Thymus (tissue), 11 donors: ENCODE results near the gene TNRC6B. TPM values are rescaled to one million over a fixed set of nuclear protein-coding genes. Genes with fewer than 3 reads are reported as not detected.
"Not testable (repeated sequence)": the region's sequence is repeated elsewhere in the genome, so short reads cannot be mapped to it uniquely, and the experiment has no call there.

ENCODE experiments used
- DNase-seq, 9 donors: peaks; one replicate each; pipeline ENCODE4 v3.0.0-alpha.2; 2013; ENCODE audit warnings: low spot score in 9 of 9, low read depth in 6 of 9, missing footprints in 1 of 9
- H3K27ac ChIP-seq, 2 donors: one replicate each; pipeline ENCODE4 v1.5.1; 2013; ENCODE audit warnings: control low read depth in 1 of 2, low read depth in 1 of 2, low read length in 1 of 2, mild to moderate bottlenecking in 1 of 2, moderate library complexity in 1 of 2
- H3K27me3 ChIP-seq, 2 donors: one replicate each; pipeline ENCODE4 v1.5.1; 2013; ENCODE audit warnings: low read length in 1 of 2; ENCODE audit not compliant: control insufficient read depth in 2 of 2, insufficient read depth in 1 of 2
- H3K36me3 ChIP-seq, 2 donors: one replicate each; pipeline ENCODE4 v1.5.1; 2013; ENCODE audit warnings: low read length in 1 of 2, mild to moderate bottlenecking in 1 of 2, moderate library complexity in 1 of 2; ENCODE audit not compliant: control insufficient read depth in 2 of 2, insufficient read depth in 2 of 2
- H3K4me1 ChIP-seq, 2 donors: one replicate each; pipeline ENCODE4 v1.5.1; 2013; ENCODE audit warnings: low read length in 2 of 2; ENCODE audit not compliant: control insufficient read depth in 2 of 2, insufficient read depth in 2 of 2
- H3K4me3 ChIP-seq, 2 donors: one replicate each; pipeline ENCODE4 v1.5.1; 2013; ENCODE audit warnings: low read length in 2 of 2, control low read depth in 1 of 2, mild to moderate bottlenecking in 1 of 2
- H3K9me3 ChIP-seq, 2 donors: one replicate each; pipeline ENCODE4 v1.5.1; 2013; ENCODE audit warnings: low read length in 1 of 2, mild to moderate bottlenecking in 1 of 2; ENCODE audit not compliant: control insufficient read depth in 2 of 2, insufficient read depth in 1 of 2
- WGBS: extraction: QIAGEN DNeasy Blood & Tissue Kit; methylation state at CpG from one replicate; pipeline ENCODE4 v1.1.7; 2013; 5-methylcytosine and 5-hydroxymethylcytosine counted together
- polyA plus RNA-seq: library from polyadenylated mRNA; stranded (reverse); fragments of 200-250 nt; gene quantifications from one replicate; pipeline ENCODE4 v1.2.3, GENCODE V29; 2013
- total RNA-seq: library from RNA; stranded (reverse); fragments of 120-200 nt; gene quantifications from one replicate; pipeline ENCODE4 v1.2.4, GENCODE V29; 2013
- donor health status: healthy.

Gene TNRC6B
- total and polyA plus RNA-seq, 2 donors: 13.3 to 20.4 TPM

- no peak overlapping the region for H3K27ac ChIP-seq
- 70% methylated on average over 4 of the region's 4 CpGs for WGBS
Measured at GRCh38 chr22:40218152-40218551, 40.4 kb downstream of the TNRC6B start.

GRCh38 chr22:40218723-40219294 is 41.1 kb downstream of the TNRC6B start:
- WGBS: 96% methylated on average over 6 of the region's 6 CpGs

More at GRCh38 chr22:40218152-40218551, 40.4 kb downstream of the TNRC6B start:
- Histone ChIP-seq H3K4me1 (peaks cover 3 to 40% of the 10 kb centered on the region in 2 donors), H3K27me3 (no peaks in the 10 kb centered on the region), H3K9me3 (no peaks in the 10 kb centered on the region), H3K36me3 (peaks cover 7 to 11% of the 10 kb centered on the region in 2 donors), H3K4me3 (no peak overlapping the region)
- no peak for DNase-seq

GRCh38 chr22:40220316-40221054 is 42.8 kb downstream of the TNRC6B start:
- Histone ChIP-seq H3K27me3 (no peaks in the 10 kb centered on the region), H3K27ac (peak overlapping the region in 1 of 2 donors; percentile 66), H3K4me3 (no peak overlapping the region), H3K9me3 (no peaks in the 10 kb centered on the region), H3K4me1 (peaks cover 3 to 35% of the 10 kb centered on the region in 2 donors), H3K36me3 (peaks cover 4 to 7% of the 10 kb centered on the region in 2 donors)
- WGBS: 91% methylated on average over 8 of the region's 8 CpGs
- no peak for DNase-seq

More at GRCh38 chr22:40218723-40219294, 41.1 kb downstream of the TNRC6B start:
- Histone ChIP-seq H3K4me1 (peaks cover 3 to 40% of the 10 kb centered on the region in 2 donors), H3K9me3 (no peaks in the 10 kb centered on the region), H3K36me3 (peaks cover 4 to 11% of the 10 kb centered on the region in 2 donors), H3K4me3 (no peak overlapping the region), H3K27ac (no peak overlapping the region), H3K27me3 (no peaks in the 10 kb centered on the region)
- no peak for DNase-seq

- H3K27me3 ChIP-seq: no peaks in the 10 kb centered on the region
- DNase-seq: no peak
- H3K4me3 ChIP-seq: no peak overlapping the region
- H3K27ac ChIP-seq: peak overlapping the region in 1 of 2 donors; percentile 66
- H3K4me1 ChIP-seq: peaks cover 3 to 30% of the 10 kb centered on the region in 2 donors
- WGBS: 94% methylated on average over 5 of the region's 5 CpGs
- peaks cover 4 to 8% of the 10 kb centered on the region in 2 donors for H3K36me3 ChIP-seq
- H3K9me3 ChIP-seq: no peaks in the 10 kb centered on the region
Measured at GRCh38 chr22:40221055-40221414, 43.3 kb downstream of the TNRC6B start.

GRCh38 chr22:40222979-40223378 is 45.3 kb downstream of the TNRC6B start:
- WGBS: 98% methylated on average over 8 of the region's 8 CpGs
- not testable (repeated sequence) for H3K27me3 ChIP-seq, H3K9me3 ChIP-seq, H3K27ac ChIP-seq, H3K4me3 ChIP-seq, DNase-seq
- Histone ChIP-seq H3K4me1 (peaks cover 3 to 20% of the 10 kb centered on the region in 2 donors), H3K36me3 (peaks cover 4 to 12% of the 10 kb centered on the region in 2 donors)

GRCh38 chr22:40224702-40225101 is 47.0 kb downstream of the TNRC6B start:
- DNase-seq: no peak
- WGBS: 92% methylated on average over 6 of the region's 6 CpGs
- no peaks in the 10 kb centered on the region for H3K27me3 ChIP-seq
- peaks cover 0 to 13% of the 10 kb centered on the region in 2 donors for H3K36me3 ChIP-seq
- no peak overlapping the region for H3K27ac ChIP-seq
- H3K4me1 ChIP-seq: peaks cover 0 to 11% of the 10 kb centered on the region in 2 donors
- H3K9me3 ChIP-seq: no peaks in the 10 kb centered on the region
- H3K4me3 ChIP-seq: no peak overlapping the region

GRCh38 chr22:40226620-40227019 is 48.9 kb downstream of the TNRC6B start:
- DNase-seq: no peak
- peaks cover 3 to 20% of the 10 kb centered on the region in 2 donors for H3K36me3 ChIP-seq
- no peak overlapping the region for H3K27ac ChIP-seq
- H3K4me1 ChIP-seq: no peaks in the 10 kb centered on the region
- no peaks in the 10 kb centered on the region for H3K27me3 ChIP-seq
- H3K4me3 ChIP-seq: no peak overlapping the region
- no peaks in the 10 kb centered on the region for H3K9me3 ChIP-seq

GRCh38 chr22:40231618-40232313 is 54.0 kb downstream of the TNRC6B start:
- Histone ChIP-seq H3K36me3 (peaks cover 28 to 52% of the 10 kb centered on the region in 2 donors), H3K4me3 (no peak overlapping the region), H3K27ac (no peak overlapping the region), H3K27me3 (no peaks in the 10 kb centered on the region), H3K9me3 (no peaks in the 10 kb centered on the region), H3K4me1 (no peaks in the 10 kb centered on the region)
- no peak for DNase-seq
- 96% methylated on average over 6 of the region's 6 CpGs for WGBS

- WGBS: 97% methylated on average over 15 of the region's 15 CpGs
- Histone ChIP-seq H3K27ac (no peak overlapping the region), H3K27me3 (no peaks in the 10 kb centered on the region), H3K9me3 (peaks cover 0 to 2% of the 10 kb centered on the region in 2 donors), H3K4me1 (peaks cover 0 to 5% of the 10 kb centered on the region in 2 donors), H3K4me3 (no peak overlapping the region), H3K36me3 (peaks cover 28 to 56% of the 10 kb centered on the region in 2 donors)
- no peak for DNase-seq
Measured at GRCh38 chr22:40232624-40233023, 54.9 kb downstream of the TNRC6B start.
